C4-2B (cell line): Measurements from ENCODE around the gene RAB26.

Experiments
- CTCF ChIP-seq: fragments of 450-650 bp; conservative IDR thresholded peaks from 2 replicates; pipeline ENCODE4 v1.5.1; 2017; ENCODE audit warnings: mild to moderate bottlenecking
- ZFX ChIP-seq: fragments of 450-650 bp; IDR thresholded peaks from 2 replicates; pipeline ENCODE4 v1.6.1; 2017

- TF ChIP-seq CTCF (no peak), ZFX (no peak)
Measured at GRCh38 chr16:2152695-2153506, 4.5 kb downstream of the RAB26 start.
